HFFc6 (cell line): ENCODE measurements around the gene CACNA1C. TPM values are rescaled to one million over a fixed set of nuclear protein-coding genes. Genes with fewer than 3 reads are reported as not detected.

Source experiments
- DNase-seq: peaks from one replicate; pipeline ENCODE4 v3.0.0-alpha.2; 2018
- H3K27ac Mint-ChIP-seq: 2 replicates; pipeline ENCODE4 v1.8.0; 2020; ENCODE audit warnings: mild to moderate bottlenecking, mixed read lengths
- H3K27me3 Mint-ChIP-seq: 2 replicates; pipeline ENCODE4 v1.8.0; 2021; ENCODE audit warnings: mild to moderate bottlenecking, moderate library complexity, mixed read lengths; ENCODE audit not compliant: insufficient read depth
- H3K36me3 Mint-ChIP-seq: 2 replicates; pipeline ENCODE4 v1.8.0; 2021; ENCODE audit warnings: low read depth, mixed read lengths
- H3K4me1 Mint-ChIP-seq: 2 replicates; pipeline ENCODE4 v1.8.0; 2020; ENCODE audit warnings: low read depth, mixed read lengths
- H3K4me3 Mint-ChIP-seq: 2 replicates; pipeline ENCODE4 v1.8.0; 2020; ENCODE audit warnings: mild to moderate bottlenecking, moderate library complexity, mixed read lengths
- H3K9me3 Mint-ChIP-seq: 2 replicates; pipeline ENCODE4 v1.8.0; 2020; ENCODE audit warnings: mild to moderate bottlenecking, mixed read lengths
- CTCF ChIP-seq: fragments of 200-600 bp; sonication (generic); IDR thresholded peaks from 2 replicates; pipeline ENCODE4 v1.5.0; 2021; ENCODE audit warnings: antibody characterized with exemption, mild to moderate bottlenecking
- total RNA-seq, 6 experiments: library from RNA; stranded (reverse); fragmentation: NEBNext Ultra II Directional; extraction: Animal tissue kit (Norgen Biotek cat#: 25700); gene quantifications; 2 replicates in 1 of 6; 3 replicates in 5 of 6; pipeline ENCODE4 v1.2.3, GENCODE V29; 2021

CACNA1C gene
- total RNA-seq, 6 experiments from 2014 or later = 6.7 to 11.5 (median 10.6) TPM

- peaks cover 17% of the 10 kb centered on the region for H3K36me3 Mint-ChIP-seq
- no peak for TF ChIP-seq CTCF
- no peak overlapping the region for H3K4me3 Mint-ChIP-seq
- H3K27me3 Mint-ChIP-seq = no peaks in the 10 kb centered on the region; the same call in 1 of the 2 replicates
- no peak for DNase-seq
- peaks cover 9% of the 10 kb centered on the region; the same call in 1 of the 2 replicates for H3K9me3 Mint-ChIP-seq
- peaks cover 46% of the 10 kb centered on the region for H3K4me1 Mint-ChIP-seq
- H3K27ac Mint-ChIP-seq = no peak overlapping the region
These were observed 260.0 kb downstream of the CACNA1C start for GRCh38 chr12:2312770-2313169.

- no peak for TF ChIP-seq CTCF
- Mint-ChIP-seq H3K27me3 (no peaks in the 10 kb centered on the region; the same call in none of the 2 replicates), H3K27ac (no peak overlapping the region), H3K4me3 (no peak overlapping the region), H3K36me3 (peaks cover 8% of the 10 kb centered on the region; the same call in 1 of the 2 replicates), H3K9me3 (peaks cover 5% of the 10 kb centered on the region; the same call in 1 of the 2 replicates), H3K4me1 (peaks cover 53% of the 10 kb centered on the region)
- DNase-seq = no peak
These were observed 261.7 kb downstream of the CACNA1C start for GRCh38 chr12:2314492-2314891.

GRCh38 chr12:2317772-2318171 lies 265.0 kb downstream of the CACNA1C start:
- Mint-ChIP-seq H3K9me3 (peaks cover 5% of the 10 kb centered on the region; the same call in 1 of the 2 replicates), H3K27ac (no peak overlapping the region)
- TF ChIP-seq CTCF = no peak

GRCh38 chr12:2318286-2318685 lies 265.5 kb downstream of the CACNA1C start:
- Mint-ChIP-seq H3K27me3 (no peaks in the 10 kb centered on the region; the same call in none of the 2 replicates), H3K27ac (peak overlapping the region; percentile 14; the same call in 1 of the 2 replicates), H3K9me3 (peaks cover 5% of the 10 kb centered on the region; the same call in 1 of the 2 replicates), H3K4me3 (no peak overlapping the region), H3K4me1 (peaks cover 37% of the 10 kb centered on the region), H3K36me3 (peaks cover 14% of the 10 kb centered on the region; the same call in 1 of the 2 replicates)
- no peak for TF ChIP-seq CTCF
- DNase-seq = no peak

More at GRCh38 chr12:2317772-2318171, 265.0 kb downstream of the CACNA1C start:
- DNase-seq = no peak
- Mint-ChIP-seq H3K4me3 (no peak overlapping the region), H3K36me3 (peaks cover 10% of the 10 kb centered on the region; the same call in 1 of the 2 replicates), H3K4me1 (peaks cover 36% of the 10 kb centered on the region), H3K27me3 (no peaks in the 10 kb centered on the region; the same call in none of the 2 replicates)

- no peak for TF ChIP-seq CTCF
- no peak overlapping the region for H3K27ac Mint-ChIP-seq
- H3K4me3 Mint-ChIP-seq = no peak overlapping the region
- H3K36me3 Mint-ChIP-seq = peaks cover 13% of the 10 kb centered on the region; the same call in 1 of the 2 replicates
- H3K9me3 Mint-ChIP-seq = peaks cover 5% of the 10 kb centered on the region; the same call in 1 of the 2 replicates
- DNase-seq = no peak
- peaks cover 45% of the 10 kb centered on the region for H3K4me1 Mint-ChIP-seq
- no peaks in the 10 kb centered on the region; the same call in none of the 2 replicates for H3K27me3 Mint-ChIP-seq
These were observed 266.3 kb downstream of the CACNA1C start for GRCh38 chr12:2319136-2319535.
